Measurements from ENCODE around the gene COQ9. TPM values are rescaled to one million over a fixed set of nuclear protein-coding genes. Genes with fewer than 3 reads are reported as not detected.
A peak's percentile ranks its signal among the peaks of the same experiment; 100 is the strongest.

COQ9 gene
- total RNA-seq, 4 donors from 2014 or later: 20.6 to 35.0 (median 27.5) TPM

GRCh38 chr16:57478396-57479204, 31.3 kb downstream of the COQ9 start:
- H3K4me3 ChIP-seq: peak overlapping the region; percentile 32 to 58 (median 50)
- DNase-seq (ENCODE audit: low spot score in 2 of 2): no peak
- H3K27ac ChIP-seq: peak overlapping the region; percentile 10 to 72 (median 66)
- peaks cover 0 to 18% (median 0%) of the 10 kb centered on the region in 3 donors for H3K36me3 ChIP-seq
- peaks cover 0 to 54% (median 23%) of the 10 kb centered on the region in 4 donors for H3K4me1 ChIP-seq
- no peaks in the 10 kb centered on the region for H3K9me3 ChIP-seq
- WGBS, 2 donors: 32 to 40% methylated on average over 13 to 15 of the region's 15 CpGs
- TF ChIP-seq EP300 (IDR thresholded peaks at IDR 0.05): no peak
- no peak for TF ChIP-seq POLR2A (IDR thresholded peaks at IDR 0.05)
- H3K27me3 ChIP-seq: no peaks in the 10 kb centered on the region

DNA sequence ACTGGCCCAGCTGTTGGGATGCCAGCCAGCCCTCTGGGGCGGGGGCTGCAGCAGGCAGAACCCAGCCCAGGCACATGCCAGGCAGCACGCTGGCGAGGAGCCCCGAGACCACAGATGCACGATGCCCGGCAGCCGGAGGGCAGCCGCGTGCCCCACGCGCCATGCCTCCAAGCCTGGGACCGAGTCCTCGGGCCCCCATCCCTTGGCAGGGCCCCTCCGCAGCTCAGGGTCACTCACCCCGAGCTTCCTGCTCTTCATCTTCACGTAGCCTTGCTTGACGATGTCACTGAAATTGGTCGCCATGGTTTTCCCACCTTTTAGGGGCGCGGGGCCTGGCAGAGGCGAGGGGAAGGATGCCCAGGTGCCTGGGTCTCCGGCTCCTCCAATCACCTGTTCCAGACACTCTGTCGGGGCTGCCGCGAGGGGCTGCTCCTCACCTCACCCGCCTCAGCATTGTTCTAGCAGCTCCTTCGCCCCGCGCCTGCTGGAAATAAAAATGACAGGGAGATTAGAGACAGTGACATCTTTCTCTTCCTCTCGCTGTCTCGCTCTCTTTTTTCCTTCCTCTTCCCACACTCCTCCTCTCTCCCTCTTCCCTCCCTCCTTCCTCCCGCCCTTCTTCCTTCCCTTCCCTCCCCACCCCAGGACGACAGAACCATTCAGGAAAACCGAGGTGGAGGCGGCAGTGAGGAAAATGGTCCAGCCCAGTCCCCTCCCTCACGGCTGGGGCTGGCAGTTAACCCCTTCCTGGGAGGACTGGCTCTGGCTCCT, 32.1 kb downstream of the COQ9 start:
- peak overlapping the region; percentile 32 to 58 (median 50) for H3K4me3 ChIP-seq
- H3K9me3 ChIP-seq: no peaks in the 10 kb centered on the region
- peaks cover 0 to 10% (median 0%) of the 10 kb centered on the region in 3 donors for H3K36me3 ChIP-seq
- H3K27ac ChIP-seq: peak overlapping the region; percentile 10 to 72 (median 71)
- no peaks in the 10 kb centered on the region for H3K27me3 ChIP-seq
- 6 to 10% methylated on average over 34 to 35 of the region's 36 CpGs for WGBS, 2 donors
- no peak for DNase-seq (ENCODE audit: low spot score in 2 of 2)
- peaks cover 0 to 59% (median 23%) of the 10 kb centered on the region in 4 donors for H3K4me1 ChIP-seq
- TF ChIP-seq EP300 (IDR thresholded peaks at IDR 0.05): no peak
- TF ChIP-seq, protein P1, sequence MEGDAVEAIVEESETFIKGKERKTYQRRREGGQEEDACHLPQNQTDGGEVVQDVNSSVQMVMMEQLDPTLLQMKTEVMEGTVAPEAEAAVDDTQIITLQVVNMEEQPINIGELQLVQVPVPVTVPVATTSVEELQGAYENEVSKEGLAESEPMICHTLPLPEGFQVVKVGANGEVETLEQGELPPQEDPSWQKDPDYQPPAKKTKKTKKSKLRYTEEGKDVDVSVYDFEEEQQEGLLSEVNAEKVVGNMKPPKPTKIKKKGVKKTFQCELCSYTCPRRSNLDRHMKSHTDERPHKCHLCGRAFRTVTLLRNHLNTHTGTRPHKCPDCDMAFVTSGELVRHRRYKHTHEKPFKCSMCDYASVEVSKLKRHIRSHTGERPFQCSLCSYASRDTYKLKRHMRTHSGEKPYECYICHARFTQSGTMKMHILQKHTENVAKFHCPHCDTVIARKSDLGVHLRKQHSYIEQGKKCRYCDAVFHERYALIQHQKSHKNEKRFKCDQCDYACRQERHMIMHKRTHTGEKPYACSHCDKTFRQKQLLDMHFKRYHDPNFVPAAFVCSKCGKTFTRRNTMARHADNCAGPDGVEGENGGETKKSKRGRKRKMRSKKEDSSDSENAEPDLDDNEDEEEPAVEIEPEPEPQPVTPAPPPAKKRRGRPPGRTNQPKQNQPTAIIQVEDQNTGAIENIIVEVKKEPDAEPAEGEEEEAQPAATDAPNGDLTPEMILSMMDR (IDR thresholded peaks at IDR 0.05): no peak
- TF ChIP-seq POLR2A (IDR thresholded peaks at IDR 0.05): no peak

DNA sequence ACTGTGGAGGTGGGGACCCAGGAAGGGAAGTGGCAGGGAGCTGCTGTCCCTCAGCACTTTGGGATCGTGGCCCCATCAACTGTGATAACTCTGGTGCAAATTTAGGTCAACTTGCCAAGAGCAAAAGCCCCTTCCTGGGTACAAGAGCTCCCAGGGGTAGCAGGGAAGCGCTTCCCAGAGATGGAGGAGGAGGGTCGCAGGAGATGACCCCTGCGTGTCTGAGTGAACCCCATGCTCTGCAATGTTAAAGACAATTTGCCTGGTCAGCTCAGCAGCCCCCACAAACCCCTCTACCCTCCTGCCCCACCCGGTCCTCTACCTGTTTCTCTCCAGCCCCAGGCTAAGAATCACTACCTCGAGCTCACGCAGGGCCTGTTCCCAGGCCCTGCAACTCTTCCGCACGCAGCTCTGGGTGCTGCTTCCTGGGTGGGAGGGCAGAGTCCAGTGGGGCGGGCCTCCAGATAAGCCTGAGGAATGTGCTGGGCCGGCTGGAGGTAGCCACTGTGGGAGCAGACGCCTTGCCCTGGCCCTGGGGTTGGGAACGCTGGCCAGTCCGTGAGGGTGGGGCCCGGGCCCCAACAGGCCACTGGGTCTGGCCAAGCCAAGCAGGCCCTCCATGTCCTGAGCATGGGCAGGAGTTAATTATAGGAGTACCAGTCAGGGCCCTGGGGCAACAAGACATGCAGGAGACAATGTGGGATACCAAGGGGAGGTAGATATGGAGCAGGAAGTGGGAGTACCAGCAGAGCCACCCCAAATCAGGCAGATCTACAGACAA, 32.9 kb downstream of the COQ9 start:
- 8 to 39% methylated on average over 11 to 15 of the region's 15 CpGs for WGBS, 2 donors
- Histone ChIP-seq H3K4me3 (peak overlapping the region; percentile 32 to 58 (median 50)), H3K4me1 (peaks cover 0 to 67% (median 25%) of the 10 kb centered on the region in 4 donors), H3K9me3 (no peaks in the 10 kb centered on the region), H3K27ac (peak overlapping the region; percentile 23 to 72 (median 71)), H3K36me3 (peaks cover 0 to 3% (median 0%) of the 10 kb centered on the region in 3 donors), H3K27me3 (no peaks in the 10 kb centered on the region)
- TF ChIP-seq, protein P1 (IDR thresholded peaks at IDR 0.05): no peak
- no peak for TF ChIP-seq POLR2A (IDR thresholded peaks at IDR 0.05)
- no peak for TF ChIP-seq EP300 (IDR thresholded peaks at IDR 0.05)
- DNase-seq (ENCODE audit: low spot score in 2 of 2): no peak

- no peaks in the 10 kb centered on the region for H3K36me3 ChIP-seq
- DNase-seq (ENCODE audit: low spot score in 2 of 2): no peak
- TF ChIP-seq, protein P1 (IDR thresholded peaks at IDR 0.05): no peak
- H3K4me1 ChIP-seq: peaks cover 0 to 72% (median 28%) of the 10 kb centered on the region in 4 donors
- no peak overlapping the region for H3K4me3 ChIP-seq
- H3K27ac ChIP-seq: peak overlapping the region in 3 of 4 donors; percentile 71 to 72 (median 71)
- H3K27me3 ChIP-seq: no peaks in the 10 kb centered on the region
- WGBS, 2 donors: 58 to 63% methylated on average over 6 of the region's 6 CpGs
- H3K9me3 ChIP-seq: no peaks in the 10 kb centered on the region
These were observed 33.5 kb downstream of the COQ9 start for GRCh38 chr16:57480754-57481230.

DNA sequence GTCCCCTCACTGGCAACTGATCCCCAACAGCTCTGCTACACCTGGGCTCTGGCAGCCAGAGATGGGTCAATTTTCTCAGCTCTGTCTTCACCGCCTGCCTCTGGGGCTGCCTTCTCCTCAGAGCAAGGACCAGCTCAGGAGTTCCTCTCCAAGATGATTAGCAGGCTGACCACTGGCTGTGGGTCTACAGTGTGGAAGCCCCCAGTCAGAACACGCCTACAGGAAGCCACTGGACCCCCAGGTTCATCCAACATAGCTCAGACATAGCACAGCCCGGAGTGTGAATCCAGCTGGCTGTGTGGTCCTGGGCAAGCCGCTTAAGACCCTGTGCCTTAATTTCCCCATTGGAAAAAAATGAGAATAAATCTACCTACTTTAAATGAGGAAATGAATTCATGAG, 34.1 kb downstream of the COQ9 start:
- Histone ChIP-seq H3K27ac (peak overlapping the region in 1 of 4 donors; percentile 72), H3K9me3 (no peaks in the 10 kb centered on the region), H3K36me3 (no peaks in the 10 kb centered on the region), H3K27me3 (no peaks in the 10 kb centered on the region), H3K4me3 (no peak overlapping the region), H3K4me1 (peaks cover 0 to 69% (median 28%) of the 10 kb centered on the region in 4 donors)
- TF ChIP-seq, protein P1 (IDR thresholded peaks at IDR 0.05): no peak
- TF ChIP-seq POLR2A (IDR thresholded peaks at IDR 0.05) (no peak), EP300 (IDR thresholded peaks at IDR 0.05) (no peak)
- DNase-seq (ENCODE audit: low spot score in 2 of 2): peak in 1 of 2 donors; percentile 10
- WGBS, 2 donors: 87 to 89% methylated on average over 4 of the region's 4 CpGs

All from tibial nerve (tissue), 4 donors.